ENCODE results near the gene TSPY9.
"Not testable (repeated sequence)": the region's sequence is repeated elsewhere in the genome, so short reads cannot be mapped to it uniquely, and the experiment has no call there.

GRCh38 chrY:9486967-9487366, at the start of gene TSPY9:
- TF ChIP-seq, protein P1, sequence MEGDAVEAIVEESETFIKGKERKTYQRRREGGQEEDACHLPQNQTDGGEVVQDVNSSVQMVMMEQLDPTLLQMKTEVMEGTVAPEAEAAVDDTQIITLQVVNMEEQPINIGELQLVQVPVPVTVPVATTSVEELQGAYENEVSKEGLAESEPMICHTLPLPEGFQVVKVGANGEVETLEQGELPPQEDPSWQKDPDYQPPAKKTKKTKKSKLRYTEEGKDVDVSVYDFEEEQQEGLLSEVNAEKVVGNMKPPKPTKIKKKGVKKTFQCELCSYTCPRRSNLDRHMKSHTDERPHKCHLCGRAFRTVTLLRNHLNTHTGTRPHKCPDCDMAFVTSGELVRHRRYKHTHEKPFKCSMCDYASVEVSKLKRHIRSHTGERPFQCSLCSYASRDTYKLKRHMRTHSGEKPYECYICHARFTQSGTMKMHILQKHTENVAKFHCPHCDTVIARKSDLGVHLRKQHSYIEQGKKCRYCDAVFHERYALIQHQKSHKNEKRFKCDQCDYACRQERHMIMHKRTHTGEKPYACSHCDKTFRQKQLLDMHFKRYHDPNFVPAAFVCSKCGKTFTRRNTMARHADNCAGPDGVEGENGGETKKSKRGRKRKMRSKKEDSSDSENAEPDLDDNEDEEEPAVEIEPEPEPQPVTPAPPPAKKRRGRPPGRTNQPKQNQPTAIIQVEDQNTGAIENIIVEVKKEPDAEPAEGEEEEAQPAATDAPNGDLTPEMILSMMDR (IDR thresholded peaks at IDR 0.05): not testable (repeated sequence)
- TF ChIP-seq ZFX (IDR thresholded peaks at IDR 0.05; ENCODE audit: borderline replicate concordance): not testable (repeated sequence)
